ENCODE results near the gene SLC6A11.

SLC6A11 gene

DNA sequence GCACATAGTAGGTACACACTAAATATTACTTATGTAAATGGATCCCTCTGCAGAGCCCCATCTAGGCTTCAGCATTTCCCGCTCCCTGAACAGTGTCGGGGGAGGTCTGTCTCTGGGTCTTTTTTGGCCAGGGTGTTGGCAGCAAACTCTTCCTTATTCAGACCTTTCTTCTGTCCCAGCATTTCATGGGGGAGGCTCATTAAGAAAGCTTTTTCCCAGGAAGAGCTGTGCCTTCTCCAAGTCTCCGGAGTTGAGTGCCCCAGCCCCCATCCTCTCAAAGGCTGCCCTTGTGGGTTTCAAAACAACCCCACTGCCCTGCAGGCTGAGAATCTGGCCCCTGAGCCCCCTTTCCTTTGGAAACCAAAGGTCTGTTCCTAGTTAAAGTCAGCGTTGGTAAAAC, 25.1 kb downstream of the SLC6A11 start:
- no peak for DNase-seq (ENCODE audit: low spot score)

GRCh38 chr3:10843378-10843777, 27.4 kb downstream of the SLC6A11 start:
- DNase-seq (ENCODE audit: low spot score) = no peak

DNA sequence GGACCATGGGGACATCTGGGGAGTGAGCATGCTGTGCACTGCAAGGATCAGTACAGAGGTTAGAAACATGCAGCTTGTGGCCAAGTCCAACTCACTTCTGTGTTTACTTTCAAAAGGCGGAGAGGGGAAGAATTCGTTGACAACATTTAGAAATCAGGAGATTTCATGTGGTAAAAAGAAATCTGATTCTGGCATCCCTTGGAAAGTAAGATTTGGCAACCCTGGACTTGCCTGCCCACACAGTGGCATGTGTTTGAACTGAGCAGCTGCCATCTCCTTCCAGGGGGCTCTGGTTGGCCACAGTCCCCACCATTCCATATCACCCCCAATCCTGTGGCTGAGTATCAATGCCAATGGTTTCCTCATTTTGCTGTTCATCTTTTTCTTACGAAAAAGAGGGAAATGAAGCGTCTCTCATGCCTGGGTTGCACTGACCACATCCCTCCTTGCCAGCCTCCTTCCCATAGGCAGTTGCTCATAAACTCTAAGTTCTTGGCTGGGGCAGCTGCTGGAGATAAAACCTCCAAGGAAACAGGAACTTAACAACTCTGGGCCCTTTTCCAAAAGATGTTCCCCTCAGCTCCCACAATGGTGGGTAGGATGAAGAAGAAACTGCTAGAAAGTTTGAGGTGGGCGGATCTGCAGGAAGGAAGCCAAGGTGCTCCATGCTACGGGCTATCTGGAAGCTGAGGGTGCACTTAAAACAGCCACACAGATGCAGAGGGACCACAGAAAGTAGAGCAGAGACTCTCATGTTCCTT, 29.2 kb downstream of the SLC6A11 start:
- DNase-seq (ENCODE audit: low spot score) = no peak

- DNase-seq (ENCODE audit: low spot score) = no peak
Observed at GRCh38 chr3:10845839-10846656, 30.0 kb downstream of the SLC6A11 start.

- no peak for DNase-seq (ENCODE audit: low spot score)
Observed at GRCh38 chr3:10846657-10846975, 30.6 kb downstream of the SLC6A11 start.

GRCh38 chr3:10848261-10848660, 32.2 kb downstream of the SLC6A11 start:
- no peak for DNase-seq (ENCODE audit: low spot score)

DNA sequence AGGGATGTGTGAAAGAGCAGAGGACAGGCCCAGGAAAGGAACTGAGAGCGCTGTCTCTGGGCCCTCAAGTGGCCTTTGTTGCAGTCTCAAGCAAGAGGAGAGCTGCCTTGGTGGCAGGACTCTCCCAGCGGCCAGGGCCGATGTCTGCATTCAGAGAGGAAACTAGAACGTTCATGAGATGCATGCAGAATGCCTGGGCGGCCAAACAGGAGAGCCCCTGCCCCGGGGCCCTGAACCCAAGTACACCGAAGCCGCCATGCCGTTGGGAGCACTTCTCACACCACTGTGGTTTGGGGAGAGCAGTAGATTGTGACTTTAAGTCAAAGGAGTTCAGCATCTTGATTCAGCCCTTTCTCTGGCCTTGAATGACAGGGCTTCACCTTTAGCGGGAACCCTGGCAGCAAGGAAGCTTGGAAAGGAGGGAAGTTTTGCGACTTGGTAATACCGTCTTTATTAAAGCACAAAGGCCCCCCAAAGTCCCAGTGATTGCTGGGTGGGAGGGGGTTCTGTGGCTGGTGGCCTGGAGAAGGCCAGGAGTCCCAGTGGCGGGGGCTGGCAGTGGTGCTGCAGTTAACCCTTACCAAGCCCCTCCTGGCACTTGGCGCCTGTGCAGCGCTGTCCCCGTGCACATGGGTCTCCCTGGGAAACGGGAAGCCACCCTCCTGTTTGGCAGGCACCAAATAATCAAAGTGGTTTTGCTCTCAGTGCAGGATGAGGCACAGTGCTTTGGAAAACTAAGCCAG, 36.2 kb downstream of the SLC6A11 start:
- DNase-seq (ENCODE audit: low spot score) = no peak

- no peak for DNase-seq (ENCODE audit: low spot score)
Observed at GRCh38 chr3:10855083-10855870, 39.2 kb downstream of the SLC6A11 start.

GRCh38 chr3:10855871-10856662, 40.0 kb downstream of the SLC6A11 start:
- DNase-seq (ENCODE audit: low spot score) = peak; percentile 45

- no peak for DNase-seq (ENCODE audit: low spot score)
Observed at GRCh38 chr3:10857235-10857634, 41.2 kb downstream of the SLC6A11 start.

GRCh38 chr3:10858091-10858490, 42.1 kb downstream of the SLC6A11 start:
- no peak for DNase-seq (ENCODE audit: low spot score)

DNA sequence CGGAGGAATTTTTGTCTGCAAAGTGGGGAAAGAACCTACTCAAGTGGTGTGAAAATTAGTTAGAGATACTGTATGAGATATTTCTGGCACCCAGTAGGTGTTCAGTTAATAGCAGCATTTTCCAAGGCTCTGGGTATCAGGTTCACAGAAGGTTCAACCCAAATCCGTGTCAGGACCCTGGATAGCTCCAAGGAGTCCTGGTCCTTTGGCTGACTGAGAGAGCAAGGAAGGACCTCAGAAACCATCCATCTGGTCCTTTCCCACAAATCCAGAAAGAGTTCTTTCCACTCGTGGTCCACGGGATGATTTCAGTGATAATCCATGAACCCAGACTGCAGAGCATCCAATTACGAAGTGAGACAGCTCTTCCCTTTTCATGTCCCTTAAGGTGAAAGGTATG, 51.4 kb downstream of the SLC6A11 start:
- DNase-seq (ENCODE audit: low spot score) = peak; percentile 77

DNA sequence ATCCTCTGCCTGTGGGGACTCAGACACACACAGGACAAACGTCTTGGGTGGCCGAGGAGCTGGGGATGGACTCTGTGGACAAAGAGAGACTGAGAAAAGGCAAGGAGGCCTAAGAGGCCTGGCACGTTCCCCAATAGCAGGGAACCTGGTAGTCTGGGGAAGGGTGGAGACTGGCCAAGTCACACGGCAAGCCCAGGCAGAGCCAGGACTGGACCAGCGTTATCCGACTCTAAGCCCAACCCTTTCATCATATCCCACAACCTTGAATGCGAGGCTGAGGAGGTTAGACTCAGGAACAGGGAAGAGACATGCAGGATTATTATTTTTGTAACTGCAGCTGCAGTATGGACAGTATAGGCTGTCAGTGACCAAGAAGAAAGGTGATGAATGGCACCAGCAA, 53.4 kb downstream of the SLC6A11 start:
- no peak for DNase-seq (ENCODE audit: low spot score)

DNA sequence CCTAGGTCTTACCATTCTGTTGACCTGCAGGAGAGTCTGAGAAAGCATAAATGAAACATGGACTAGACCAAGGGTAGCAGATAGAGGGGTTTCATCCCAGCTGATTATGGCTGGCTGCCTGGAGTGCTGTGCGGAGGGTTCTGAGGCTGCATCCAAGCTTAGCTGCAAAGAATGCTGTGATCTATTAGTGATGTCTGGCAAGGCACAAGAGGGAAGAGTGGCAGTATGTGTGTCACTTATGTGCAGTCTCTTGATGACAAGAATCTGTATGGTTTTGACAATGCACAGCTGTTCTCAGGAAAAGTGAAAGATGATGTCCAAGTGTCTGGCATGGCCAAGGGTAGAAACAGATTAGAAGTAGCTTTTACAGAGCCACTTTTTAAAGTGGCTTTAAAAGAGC, 54.3 kb downstream of the SLC6A11 start:
- DNase-seq (ENCODE audit: low spot score) = no peak

- no peak for DNase-seq (ENCODE audit: low spot score)
Observed at GRCh38 chr3:10873415-10873814, 57.4 kb downstream of the SLC6A11 start.

DNA sequence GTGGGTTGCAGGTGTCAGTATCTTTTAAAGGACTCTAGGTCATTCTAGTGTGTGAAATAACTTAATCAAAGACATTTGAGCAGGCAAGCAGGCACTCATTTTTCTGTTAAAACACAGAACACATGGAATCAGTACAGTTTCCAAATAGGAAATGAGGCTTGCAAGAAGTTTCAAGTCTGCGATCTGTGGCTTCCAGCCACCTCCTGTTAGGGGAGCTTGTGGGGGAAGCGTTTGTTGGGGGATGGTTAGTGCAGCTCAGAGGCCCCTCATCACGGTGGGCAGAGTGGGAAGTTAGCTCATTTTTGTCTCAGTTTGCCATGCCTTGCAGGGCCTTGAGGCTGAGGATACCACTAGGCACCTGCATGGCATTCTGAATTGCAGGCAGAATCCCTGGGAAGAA, 59.9 kb downstream of the SLC6A11 start:
- no peak for DNase-seq (ENCODE audit: low spot score)

DNA sequence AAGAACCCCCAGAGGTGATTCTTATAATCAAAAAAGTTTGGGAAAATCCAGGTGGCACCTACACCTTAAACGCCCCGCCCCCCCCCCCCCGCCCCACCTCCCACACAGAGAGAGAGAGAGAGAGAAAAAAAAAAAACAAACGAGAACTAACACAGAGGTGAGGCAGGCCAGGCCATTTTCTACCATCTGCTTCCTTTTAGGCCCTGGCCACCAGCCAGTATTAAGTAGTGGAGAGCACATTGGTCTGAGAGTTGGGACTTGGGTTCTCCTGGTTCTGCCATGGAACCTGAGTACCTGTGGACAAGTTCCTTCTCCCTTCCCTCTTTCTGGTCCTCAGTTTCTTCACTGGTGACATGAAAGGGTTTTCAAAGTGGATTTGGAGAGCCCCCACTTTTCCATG, 60.6 kb downstream of the SLC6A11 start:
- no peak for DNase-seq (ENCODE audit: low spot score)

DNA sequence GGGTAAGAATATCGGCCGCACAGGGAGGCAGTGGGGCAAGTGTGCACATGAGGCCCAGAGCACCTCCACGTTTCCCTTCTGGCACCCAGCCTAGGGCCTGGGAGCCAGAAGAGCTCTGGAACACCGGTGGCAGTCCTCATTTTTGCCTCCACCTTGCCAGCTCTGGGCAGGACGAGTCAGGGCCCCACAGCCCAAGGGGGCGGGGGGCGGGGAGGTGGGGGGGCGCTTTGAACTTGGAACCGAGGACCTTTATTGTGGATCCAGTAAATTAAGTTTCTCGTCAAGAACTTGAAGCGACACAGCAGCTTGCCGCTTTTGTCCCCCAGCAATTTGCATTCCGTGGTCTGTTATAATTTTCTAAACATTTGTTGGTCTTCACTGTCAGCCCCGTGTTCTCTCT, 66.8 kb downstream of the SLC6A11 start:
- no peak for DNase-seq (ENCODE audit: low spot score)

GRCh38 chr3:10883478-10884234, 67.6 kb downstream of the SLC6A11 start:
- DNase-seq (ENCODE audit: low spot score) = peak; percentile 59

GRCh38 chr3:10887015-10887414, 71.0 kb downstream of the SLC6A11 start:
- DNase-seq (ENCODE audit: low spot score) = no peak
